HepG2 (cell line): ENCODE measurements around the gene CADPS. TPM values are rescaled to one million over a fixed set of nuclear protein-coding genes. Genes with fewer than 3 reads are reported as not detected.

Experiments used
- ATAC-seq: fragments of 200-7000 bp; cut with Tn5 transposase; 3 replicates; pipeline ENCODE4 v1.9.1; 2020; ENCODE audit warnings: mild to moderate bottlenecking, moderate library complexity
- BruUV-seq: library from RNA; stranded (reverse); fragments of 400-500 nt; replicated peaks from 2 replicates; lab custom pipeline; 2021; lab: Mats Ljungman, UMichigan
- CTCF ChIA-PET: fragments of 300-600 bp; formaldehyde crosslinking; extraction: SDS; loops from one replicate; lab custom pipeline; 2021; ENCODE audit warnings: low total read pairs, inconsistent platforms, low intra/inter-chr PET ratio; lab: Yijun Ruan, JAX
- POLR2A ChIA-PET: fragments of 350-600 bp; sonication (Branson Sonifier 250); formaldehyde crosslinking; loops from one replicate; lab custom pipeline; 2020; ENCODE audit warnings: antibody characterized with exemption, inconsistent platforms; lab: Yijun Ruan, JAX
- DNase-seq: peaks from one replicate; pipeline ENCODE4 v3.0.0-alpha.2; 2015; ENCODE audit warnings: low spot score
- FAIRE-seq: peaks from 3 replicates; lab custom pipeline; 2011; peaks lifted over from hg19 to GRCh38; lab: Jason Lieb, UNC
- H2AFZ ChIP-seq: one replicate; pipeline ENCODE4 v1.6.1; 2011; ENCODE audit warnings: low read length, inconsistent platforms
- H3K27ac ChIP-seq: fragments of 300-600 bp; 3 replicates; pipeline ENCODE4 v1.8.0; 2011; ENCODE audit warnings: mixed run types, mild to moderate bottlenecking, mixed read lengths, low read length, inconsistent platforms; ENCODE audit not compliant: insufficient read depth; ENCODE audit errors: extremely low read length
- H3K27me3 ChIP-seq, 2 experiments: fragments of 200-600 bp in 1 of 2; 2 replicates in 1 of 2; 3 replicates in 1 of 2; pipeline versions ENCODE4 v1.6.0 to v1.8.0; 2011; ENCODE audit warnings: low read length in 2 of 2, mild to moderate bottlenecking in 2 of 2, moderate library complexity in 2 of 2, inconsistent platforms in 1 of 2; ENCODE audit not compliant: insufficient read depth in 2 of 2, control insufficient read depth in 1 of 2
- H3K36me3 ChIP-seq, 2 experiments: fragments of 200-600 bp in 1 of 2; replicated peaks in 1 of 2; 2 replicates in 1 of 2; 3 replicates in 1 of 2; pipeline versions ENCODE4 v1.5.1 to v1.8.0; 2011; ENCODE audit warnings: low read length in 2 of 2, inconsistent platforms in 1 of 2; ENCODE audit not compliant: insufficient read depth in 2 of 2, control insufficient read depth in 1 of 2
- H3K4me1 ChIP-seq: 2 replicates; pipeline ENCODE4 v1.5.1; 2012; ENCODE audit warnings: low read length, inconsistent platforms; ENCODE audit not compliant: insufficient read depth
- H3K4me2 ChIP-seq: 2 replicates; pipeline ENCODE4 v1.6.0; 2011; ENCODE audit warnings: low read depth, low read length, inconsistent platforms
- H3K4me3 ChIP-seq, 3 experiments: fragments of 200-600 bp in 1 of 3; sonication (generic), shearing (Covaris generic) in 1 of 3; replicated peaks in 1 of 3; 2 replicates each; pipeline ENCODE4 v1.5.1; 2011 to 2016; ENCODE audit warnings: low read length in 3 of 3, inconsistent platforms in 2 of 3, low read depth in 2 of 3, mild to moderate bottlenecking in 2 of 3, control low read depth in 1 of 3, mixed read lengths in 1 of 3; ENCODE audit not compliant: insufficient read depth in 1 of 3
- H3K79me2 ChIP-seq: one replicate; pipeline ENCODE4 v1.6.1; 2011; ENCODE audit warnings: low read length, inconsistent platforms; ENCODE audit not compliant: insufficient read depth
- H3K9ac ChIP-seq: 2 replicates; pipeline ENCODE4 v1.6.0; 2011; ENCODE audit warnings: mild to moderate bottlenecking, low read depth, low read length, inconsistent platforms; ENCODE audit not compliant: insufficient read depth
- H3K9me3 ChIP-seq: 2 replicates; pipeline ENCODE4 v1.5.1; 2012; ENCODE audit warnings: mild to moderate bottlenecking, low read length
- H4K20me1 ChIP-seq: 2 replicates; pipeline ENCODE4 v1.6.0; 2011; ENCODE audit warnings: inconsistent platforms, mild to moderate bottlenecking, low read length, moderate library complexity; ENCODE audit not compliant: insufficient read depth
- CBFB ChIP-seq: sonication (generic); formaldehyde crosslinking; IDR thresholded peaks from 2 replicates; pipeline ENCODE4 v1.4.0; 2020; ENCODE audit warnings: missing genetic modification reagents
- CREB1 ChIP-seq, 2 experiments: fragments of 450-650 bp in 1 of 2; IDR thresholded peaks; 2 replicates each; pipeline ENCODE4 v1.6.1; 2016 to 2017; ENCODE audit warnings: control low read depth in 1 of 2, mild to moderate bottlenecking in 1 of 2, missing compliant biosample characterization in 1 of 2, missing genetic modification characterization in 1 of 2
- ESRRA ChIP-seq: sonication (generic); formaldehyde crosslinking; IDR thresholded peaks from 2 replicates; pipeline ENCODE4 v1.5.1; 2020; ENCODE audit warnings: mild to moderate bottlenecking, low read depth, missing genetic modification reagents
- IKZF4 ChIP-seq: sonication (generic); formaldehyde crosslinking; IDR thresholded peaks from 2 replicates; pipeline ENCODE4 v1.5.1; 2020; ENCODE audit warnings: borderline replicate concordance, mild to moderate bottlenecking, low read depth, missing genetic modification reagents; ENCODE audit errors: not compliant biosample characterization
- KAT8 ChIP-seq: IDR thresholded peaks from 2 replicates; pipeline ENCODE4 v1.6.1; 2016; ENCODE audit warnings: missing genetic modification reagents, missing compliant biosample characterization
- KLF11 ChIP-seq: IDR thresholded peaks from 2 replicates; pipeline ENCODE4 v1.6.1; 2016; ENCODE audit warnings: missing compliant biosample characterization
- NR2F2 ChIP-seq: IDR thresholded peaks from 2 replicates; pipeline ENCODE4 v1.6.1; 2012; ENCODE audit warnings: low read depth, inconsistent platforms, borderline replicate concordance
- RAD51 ChIP-seq: fragments of 450-650 bp; IDR thresholded peaks from 2 replicates; pipeline ENCODE4 v1.6.1; 2016; ENCODE audit warnings: borderline replicate concordance
- ZNF264 ChIP-seq: sonication (generic); formaldehyde crosslinking; IDR thresholded peaks from 2 replicates; pipeline ENCODE4 v1.4.0; 2020; ENCODE audit warnings: missing genetic modification reagents
- ZNF367 ChIP-seq: sonication (generic); formaldehyde crosslinking; IDR thresholded peaks from 2 replicates; pipeline ENCODE4 v1.4.0; 2020; ENCODE audit warnings: missing genetic modification reagents, borderline replicate concordance
- ZNF572 ChIP-seq: sonication (generic); formaldehyde crosslinking; IDR thresholded peaks from 2 replicates; pipeline ENCODE4 v1.5.1; 2020; ENCODE audit warnings: mild to moderate bottlenecking, missing genetic modification reagents
- ZNF75D ChIP-seq: sonication (generic); formaldehyde crosslinking; IDR thresholded peaks from 2 replicates; pipeline ENCODE4 v1.8.1; 2023; ENCODE audit warnings: missing genetic modification reagents, mild to moderate bottlenecking, borderline replicate concordance
- WGBS: methylation state at CpG from one replicate; pipeline ENCODE4 v1.1.6; 2017; ENCODE audit warnings: low lambda C conversion rate; 5-methylcytosine and 5-hydroxymethylcytosine counted together
- in situ Hi-C: cut with HindIII; loops from 2 replicates; pipeline ENCODE4 v1.10.0; 2017; ENCODE audit warnings: low pct_unique_long_range_greater_than_20kb; ENCODE audit not compliant: extremely low pct_ligation_motif_present
- intact Hi-C: fragments of 100-400 bp; cut with micrococcal nuclease; formaldehyde crosslinking; loops from one replicate; pipeline ENCODE4 v1.10.0; 2022; ENCODE audit not compliant: unreplicated experiment
- polyA plus RNA-seq, 8 experiments: library from polyadenylated mRNA; depleted of rRNA in 3 of 8; stranded (reverse) in 7 of 8; unstranded in 1 of 8; fragments of >200 nt; fragmentation: Illumina TruSeq in 4 of 8; extraction: Trizol in 4 of 8; gene quantifications; 2 replicates each; pipeline versions ENCODE4 v1.2.1 to v1.2.3, GENCODE V29; 2011 to 2016; ENCODE audit warnings: low read depth in 4 of 8, missing spikeins in 1 of 8, mixed read lengths in 1 of 8; ENCODE audit not compliant: insufficient read depth in 1 of 8
- total RNA-seq, 5 experiments: library from RNA; depleted of rRNA; stranded (reverse); fragments of >200 nt; fragmentation: Illumina TruSeq; extraction: Trizol; gene quantifications; 2 replicates each; pipeline ENCODE4 v1.2.3, GENCODE V29; 2016; ENCODE audit warnings: low read depth in 1 of 5

CADPS gene
- total and polyA plus RNA-seq, 2 of the 13 experiments (the other 11 are each of a cell fraction or from before 2014, with no cell fraction given) = not detected

DNA sequence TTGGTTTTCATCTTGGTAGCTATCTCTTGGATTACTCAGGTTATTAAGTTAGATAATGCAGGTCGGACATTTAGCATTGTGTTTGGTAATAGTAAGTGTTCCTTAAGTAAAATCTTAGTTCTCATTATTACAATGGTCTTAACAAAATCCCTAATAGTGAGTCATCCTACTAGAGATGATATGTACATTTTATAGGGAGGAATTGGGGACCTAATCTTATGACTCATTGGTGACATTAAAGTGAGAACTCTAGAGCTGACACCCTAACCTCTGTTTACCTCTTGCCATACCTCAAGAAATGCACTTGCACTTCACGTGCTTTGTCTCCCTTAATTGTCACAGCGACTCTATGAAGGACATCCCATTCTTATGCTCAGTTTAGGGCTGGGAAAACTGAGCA lies 174.9 kb downstream of the CADPS start:
- in situ Hi-C loops (no loop called here), intact Hi-C loops (no loop called here)
- no peaks in the 10 kb centered on the region for H3K9me3 ChIP-seq
- ChIA-PET POLR2A (no interaction called here), CTCF (no interaction called here)
- TF ChIP-seq CREB1 (IDR thresholded peaks at IDR 0.05) (0 out of 2 replicates have a peak, but pooled peaks have one; percentile 7), CREB1 (CRISPR knock-in tag; IDR thresholded peaks at IDR 0.05) (no peak), ZNF264 (CRISPR knock-in tag) (no peak), KLF11 (CRISPR knock-in tag) (no peak)
- no peaks in the 10 kb centered on the region for H3K27me3 ChIP-seq
- H3K9ac ChIP-seq = no peak overlapping the region
- no peak overlapping the region for H3K4me3 ChIP-seq
- H3K4me2 ChIP-seq = no peak overlapping the region
- no peaks in the 10 kb centered on the region for H3K36me3 ChIP-seq
- 0% methylated on average over 3 of the region's 3 CpGs for WGBS
- no peaks in the 10 kb centered on the region for H3K4me1 ChIP-seq
- FAIRE-seq (no peak), ATAC-seq (no peak), DNase-seq (no peak)
- no peaks in the 10 kb centered on the region for H4K20me1 ChIP-seq
- BruUV-seq = no TSS peak
- H3K79me2 ChIP-seq = no peaks in the 10 kb centered on the region
- no peak overlapping the region for H3K27ac ChIP-seq
- H2AFZ ChIP-seq = no peak overlapping the region

DNA sequence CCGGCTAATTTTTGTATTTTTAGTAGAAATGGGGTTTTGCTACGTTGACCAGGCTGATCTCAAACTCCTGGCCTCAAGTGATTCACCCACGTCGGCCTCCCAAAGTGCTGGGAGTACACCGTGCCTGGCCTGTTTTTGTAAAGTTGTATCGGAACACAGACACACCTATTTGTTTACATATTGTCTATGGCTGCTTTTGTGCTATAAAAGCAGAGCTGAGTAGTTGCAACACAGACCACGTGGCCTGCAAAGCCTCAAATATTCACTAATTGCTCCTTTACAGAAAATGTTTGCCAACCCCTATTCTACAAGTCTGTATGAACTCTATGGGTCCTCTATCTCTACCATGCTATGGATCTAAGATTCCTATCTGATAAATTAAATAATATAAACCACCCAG lies 175.5 kb downstream of the CADPS start:
- no TSS peak for BruUV-seq

More for the DNA sequence above, 175.5 kb downstream of the CADPS start:
- CTCF ChIA-PET = no interaction called here
- H3K4me3 ChIP-seq = no peak overlapping the region
- POLR2A ChIA-PET = no interaction called here
- intact Hi-C loops (no loop called here), in situ Hi-C loops (no loop called here)
- no peaks in the 10 kb centered on the region for H3K4me1 ChIP-seq
- 0% methylated on average over 6 of the region's 7 CpGs for WGBS
- H3K27me3 ChIP-seq = no peaks in the 10 kb centered on the region
- no peaks in the 10 kb centered on the region for H3K9me3 ChIP-seq
- DNase-seq (no peak), FAIRE-seq (no peak), ATAC-seq (no peak)
- H3K9ac ChIP-seq = no peak overlapping the region
- no peak overlapping the region for H3K27ac ChIP-seq
- H3K36me3 ChIP-seq = no peaks in the 10 kb centered on the region
- no peaks in the 10 kb centered on the region for H4K20me1 ChIP-seq
- H3K79me2 ChIP-seq = no peaks in the 10 kb centered on the region
- no peak overlapping the region for H2AFZ ChIP-seq
- H3K4me2 ChIP-seq = no peak overlapping the region
- TF ChIP-seq RAD51 (no peak), ESRRA (no peak), ZNF75D (CRISPR knock-in tag) (no peak), NR2F2 (no peak), ZNF572 (CRISPR knock-in tag) (no peak), KAT8 (CRISPR knock-in tag) (no peak), ZNF367 (no peak), CBFB (CRISPR knock-in tag) (no peak), IKZF4 (CRISPR knock-in tag) (no peak)
